KG1 (cell line): ENCODE measurements around the gene ROBO1.

ENCODE experiments used
- DNase-seq: peaks from one replicate; lab custom pipeline; 2025; lab: John Stamatoyannopoulos, UW

Gene ROBO1

DNA sequence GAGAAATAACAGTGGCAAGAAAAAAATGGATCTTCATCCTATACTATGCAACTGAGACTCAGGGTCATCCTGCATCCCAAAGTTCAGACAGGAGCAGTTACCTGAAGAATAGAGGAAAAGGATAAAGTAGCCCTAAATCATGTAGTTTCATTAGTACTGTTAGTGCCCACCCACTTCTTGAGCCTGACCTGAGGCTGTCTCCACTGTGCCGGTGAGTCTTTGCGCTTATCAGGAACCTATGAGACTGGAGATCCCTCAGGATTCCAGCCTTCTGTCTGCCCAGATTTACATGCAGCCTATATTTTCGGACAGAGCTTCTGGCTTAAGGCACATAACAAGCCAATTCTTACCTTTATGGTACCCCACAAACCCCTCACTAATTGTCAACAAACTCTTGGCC is 791.6 kb downstream of the ROBO1 start:
- no peak for DNase-seq

DNA sequence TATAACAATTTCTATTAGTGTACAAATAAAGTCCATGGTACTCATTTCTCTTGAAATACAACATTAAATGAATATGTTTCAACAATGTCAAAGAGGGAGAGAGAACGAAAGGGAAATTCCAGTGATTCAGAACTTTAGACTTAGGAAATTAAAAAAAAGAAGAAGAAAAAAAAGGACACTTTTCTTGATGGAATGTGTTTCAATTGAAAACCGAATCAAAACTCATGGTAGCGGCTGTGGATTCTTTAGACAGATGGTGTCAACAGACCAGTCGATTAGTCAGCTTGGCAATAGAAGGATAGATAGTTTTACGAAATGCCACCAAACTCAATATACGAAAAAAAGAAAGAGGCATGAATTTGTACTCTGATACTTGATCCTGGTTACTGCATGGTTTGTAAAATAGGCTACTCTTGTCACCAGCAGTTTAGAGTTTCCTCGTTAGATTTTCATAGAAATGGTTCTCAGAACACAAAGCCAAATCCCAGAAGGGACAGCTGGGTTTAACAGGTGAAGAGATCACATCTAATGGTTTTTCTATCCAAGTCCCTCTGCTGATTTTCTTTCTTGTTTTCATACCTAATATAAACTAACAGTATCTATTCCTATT is 793.5 kb downstream of the ROBO1 start:
- no peak for DNase-seq

DNA sequence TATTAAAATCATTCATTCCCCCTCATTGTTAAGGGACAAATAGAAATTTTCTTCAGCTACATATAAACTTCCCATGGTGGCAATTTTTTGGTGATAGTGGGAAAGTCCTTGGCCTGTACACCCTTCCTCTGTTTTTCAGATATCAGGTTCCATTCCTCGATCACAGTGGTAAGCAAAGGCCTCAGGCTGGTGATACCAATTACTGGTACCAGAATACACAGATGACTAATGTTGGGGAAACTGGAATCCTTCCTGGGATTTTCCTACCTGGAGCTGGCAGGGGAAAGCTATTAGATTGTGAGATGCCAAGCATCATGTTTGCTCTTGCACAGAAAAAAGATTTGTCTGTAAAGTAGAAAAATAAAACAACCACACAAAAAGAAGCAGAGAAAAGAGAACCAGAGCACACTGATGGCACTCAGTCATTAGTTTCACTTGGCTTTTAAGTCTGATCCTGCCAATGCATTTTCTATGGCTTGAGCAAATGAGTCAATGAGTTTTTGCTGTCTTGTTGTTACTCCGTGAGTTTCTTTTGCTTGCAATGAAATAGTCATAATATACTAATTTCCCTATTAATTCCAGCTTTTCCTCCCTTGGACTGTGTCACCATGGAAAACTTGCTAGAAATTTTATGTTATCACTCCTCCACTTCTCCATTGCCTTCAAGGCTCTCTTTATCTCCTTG is 795.0 kb downstream of the ROBO1 start:
- DNase-seq = no peak

DNA sequence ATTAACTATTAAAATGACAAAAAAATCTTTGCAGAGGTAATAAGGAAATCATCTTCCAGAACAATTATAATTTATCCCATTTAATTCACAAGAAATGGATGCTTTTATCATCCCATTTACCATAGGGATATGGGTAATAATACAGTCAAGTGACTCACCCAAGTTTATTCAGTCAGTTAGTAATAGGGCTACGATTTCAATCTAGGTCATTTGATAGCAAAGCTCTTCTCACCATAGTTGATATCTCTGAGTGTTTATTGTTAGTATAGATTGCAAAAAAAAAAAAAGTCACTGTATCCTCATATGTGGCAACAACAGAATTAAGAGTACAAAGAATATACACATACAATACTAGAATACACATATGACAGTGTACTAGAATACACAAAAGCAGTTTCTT is 797.1 kb downstream of the ROBO1 start:
- DNase-seq = no peak

DNA sequence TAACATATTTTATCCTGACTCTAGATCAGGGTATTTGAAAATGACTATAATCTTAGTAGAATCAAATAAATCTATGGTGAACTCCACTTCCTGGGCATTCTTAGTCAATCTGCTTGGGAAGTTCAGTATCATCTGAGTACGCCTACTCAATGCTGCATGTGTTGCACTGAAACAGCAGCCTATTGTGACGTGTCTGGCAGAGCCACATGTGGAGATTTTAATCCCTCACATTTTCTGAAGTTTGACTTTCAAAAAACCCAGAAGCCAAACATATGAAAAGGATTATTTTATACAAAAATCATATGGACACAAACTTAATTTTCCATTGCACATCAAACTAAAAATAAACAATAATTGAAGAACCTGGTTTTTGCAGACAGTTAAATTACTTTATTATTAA is 798.3 kb downstream of the ROBO1 start:
- no peak for DNase-seq

DNA sequence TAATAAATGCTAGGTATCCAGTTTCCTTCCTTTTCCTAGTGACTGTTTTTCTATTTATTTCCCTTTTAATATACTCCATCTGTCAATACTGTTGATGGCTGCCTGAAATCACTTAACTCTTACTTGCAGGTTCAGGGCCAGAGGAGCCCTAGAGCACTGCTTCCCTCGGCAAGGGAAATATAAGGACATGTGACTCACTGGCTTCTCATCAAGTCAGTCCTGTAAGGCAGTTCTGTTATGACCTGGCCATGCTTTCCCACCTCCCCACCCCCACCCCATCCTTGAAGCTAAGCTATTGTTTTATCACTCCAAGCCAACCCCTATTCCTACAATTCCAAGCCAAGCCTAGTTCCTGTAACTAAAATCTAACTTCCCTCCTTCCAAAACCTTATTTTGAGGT is 800.7 kb downstream of the ROBO1 start:
- no peak for DNase-seq

DNA sequence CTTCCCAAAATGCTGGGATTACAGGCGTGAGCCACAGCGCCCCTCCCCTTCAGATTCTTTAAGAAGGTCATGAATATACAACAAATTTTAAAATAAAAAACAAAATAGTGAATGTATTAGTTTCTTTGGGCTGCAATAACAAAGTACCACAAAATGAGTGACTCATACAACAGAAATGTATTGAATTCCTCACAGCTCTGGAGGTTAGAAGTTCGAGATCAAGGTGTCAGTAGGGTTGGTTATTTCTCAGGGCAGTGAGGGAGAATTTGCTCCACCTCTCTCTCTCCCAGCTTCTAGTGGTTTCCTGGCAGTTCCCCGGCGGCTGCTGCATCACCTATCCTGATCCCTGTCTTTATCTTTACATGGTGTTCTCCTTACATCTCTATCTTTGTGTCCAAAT is 804.0 kb downstream of the ROBO1 start:
- no peak for DNase-seq

DNA sequence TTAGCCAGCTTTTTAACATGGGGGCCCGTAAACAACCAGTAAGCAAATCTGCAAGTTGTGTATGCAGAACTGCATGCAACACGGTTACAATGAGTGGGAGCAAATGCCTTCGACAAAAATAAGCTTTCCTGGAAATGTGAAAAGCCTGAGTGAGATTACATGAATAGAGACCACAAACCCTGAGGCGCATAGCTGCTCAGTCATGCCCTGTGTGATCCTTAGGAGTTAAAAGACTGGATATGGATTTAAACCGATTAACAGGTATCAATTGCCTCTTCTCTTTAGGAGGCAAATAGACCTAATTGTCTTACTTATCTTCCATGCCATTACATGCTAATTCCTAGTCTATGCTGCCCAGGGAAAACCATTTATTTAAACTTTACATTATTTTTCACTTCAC is 810.3 kb downstream of the ROBO1 start:
- no peak for DNase-seq

DNA sequence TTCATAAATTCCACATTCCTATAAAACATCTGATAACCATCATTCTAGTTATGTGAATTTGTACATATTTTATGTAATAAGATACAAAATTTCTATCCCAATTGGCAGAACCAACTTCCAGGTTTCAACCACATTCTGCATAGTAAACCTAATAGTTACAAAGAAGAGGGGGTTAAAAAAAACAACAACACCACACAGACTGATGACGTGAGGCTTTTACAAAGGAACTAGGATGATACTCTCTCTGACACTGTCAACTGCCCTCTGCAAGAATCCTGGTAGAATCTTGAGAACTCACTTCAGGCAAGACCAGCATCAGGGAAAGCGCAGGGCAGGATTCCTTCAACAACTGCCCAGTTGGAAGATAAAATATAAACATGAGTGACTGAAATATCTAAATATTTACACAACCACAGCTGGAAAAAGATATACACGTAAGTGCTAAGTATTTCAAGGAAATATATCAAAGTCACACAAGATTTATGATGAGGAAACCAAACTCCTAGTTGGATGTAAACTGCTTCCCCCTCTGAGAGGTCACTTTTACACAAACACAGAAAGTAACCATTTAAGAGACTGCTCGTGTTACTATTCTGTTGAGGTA is 816.4 kb downstream of the ROBO1 start:
- DNase-seq = no peak

DNA sequence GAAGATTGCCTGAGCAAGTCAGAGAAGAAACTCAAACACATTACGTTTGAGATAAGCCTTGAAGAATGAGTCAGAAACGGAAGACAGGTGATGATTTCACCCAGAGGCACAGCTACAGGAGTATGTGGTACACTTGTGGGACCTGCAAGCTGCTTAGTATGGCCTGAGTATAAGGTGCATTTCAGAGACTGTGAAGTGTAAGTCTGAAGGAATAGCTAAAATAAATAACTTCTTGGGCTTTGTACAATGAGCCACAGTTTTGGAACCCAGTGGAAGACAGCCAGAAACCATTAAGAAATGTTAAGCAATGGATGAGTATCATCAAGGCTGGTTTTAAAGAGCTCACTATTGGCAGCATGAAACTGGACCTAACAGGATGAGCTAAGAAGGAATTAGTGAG is 826.2 kb downstream of the ROBO1 start:
- DNase-seq = no peak

DNA sequence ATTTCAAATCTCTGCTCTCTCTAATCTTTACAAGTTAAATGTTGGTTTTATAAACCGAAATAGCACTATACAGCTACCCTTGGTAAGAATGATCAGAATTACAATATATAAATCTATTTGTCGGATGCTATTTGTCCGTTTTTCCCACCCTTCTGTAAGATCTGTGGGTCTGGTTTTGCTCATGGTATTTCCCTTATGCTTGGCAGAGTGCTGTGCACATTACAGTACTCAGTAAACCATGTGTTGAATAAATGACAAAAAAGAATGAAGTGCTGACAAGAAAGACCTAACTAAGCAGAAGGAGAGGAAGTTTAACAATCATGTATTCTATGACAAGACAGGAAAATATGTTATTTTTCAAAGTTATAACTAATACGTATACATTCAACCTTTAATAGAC is 827.2 kb downstream of the ROBO1 start:
- no peak for DNase-seq

DNA sequence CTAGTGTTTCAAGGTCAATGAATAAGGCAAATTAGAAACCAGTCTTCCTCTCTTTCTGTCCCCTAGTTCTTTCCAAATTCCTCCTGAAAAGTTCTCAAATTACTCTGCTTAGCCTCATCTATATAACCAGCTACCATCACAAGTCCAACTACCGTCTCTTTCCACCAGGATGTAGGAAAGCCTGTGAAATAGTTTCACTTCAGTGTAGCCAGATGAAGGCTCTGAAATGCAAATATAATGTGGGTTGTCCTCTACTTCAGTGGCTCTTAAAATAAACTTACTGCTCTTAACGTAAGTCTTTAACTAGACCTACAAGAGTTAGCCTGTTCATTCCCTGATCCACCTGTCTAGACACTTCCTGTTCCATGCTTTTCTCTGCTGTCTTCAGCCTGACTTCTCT is 827.7 kb downstream of the ROBO1 start:
- no peak for DNase-seq

DNA sequence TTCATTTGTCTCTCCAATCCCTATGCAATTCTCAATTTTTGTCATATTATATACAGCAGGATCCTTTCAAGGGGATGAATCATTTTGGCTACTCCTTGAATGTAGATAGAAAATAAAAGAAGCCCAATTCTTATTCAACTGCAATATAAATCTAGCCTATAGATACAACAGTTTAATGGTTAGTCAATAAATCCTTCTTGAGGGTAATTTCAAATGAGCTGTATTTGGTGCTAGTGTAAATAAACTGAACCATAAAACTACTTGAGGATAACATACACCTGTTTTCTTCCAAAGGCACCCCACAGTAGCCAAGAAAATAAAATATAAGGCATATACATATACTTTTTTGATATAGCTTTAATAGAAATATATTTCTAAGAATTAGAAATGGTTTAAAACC is 830.3 kb downstream of the ROBO1 start:
- no peak for DNase-seq

DNA sequence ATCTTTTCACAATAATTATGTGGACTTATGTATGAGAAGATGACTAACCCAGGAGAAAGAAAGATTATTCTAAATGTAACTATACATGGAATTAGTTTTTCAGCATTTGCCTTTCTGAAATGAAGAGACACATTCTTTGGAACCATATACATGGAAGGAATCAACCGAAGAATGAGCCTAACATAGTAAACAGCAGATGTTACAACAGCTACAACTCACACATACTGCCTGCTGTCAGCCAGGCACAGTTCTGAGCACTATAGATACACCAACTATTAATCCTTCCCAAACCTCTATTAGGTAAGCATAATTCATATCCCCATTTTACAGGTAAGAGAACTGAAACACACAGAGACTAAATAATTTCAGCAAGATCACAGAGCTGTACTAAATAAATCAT is 840.0 kb downstream of the ROBO1 start:
- DNase-seq = no peak

DNA sequence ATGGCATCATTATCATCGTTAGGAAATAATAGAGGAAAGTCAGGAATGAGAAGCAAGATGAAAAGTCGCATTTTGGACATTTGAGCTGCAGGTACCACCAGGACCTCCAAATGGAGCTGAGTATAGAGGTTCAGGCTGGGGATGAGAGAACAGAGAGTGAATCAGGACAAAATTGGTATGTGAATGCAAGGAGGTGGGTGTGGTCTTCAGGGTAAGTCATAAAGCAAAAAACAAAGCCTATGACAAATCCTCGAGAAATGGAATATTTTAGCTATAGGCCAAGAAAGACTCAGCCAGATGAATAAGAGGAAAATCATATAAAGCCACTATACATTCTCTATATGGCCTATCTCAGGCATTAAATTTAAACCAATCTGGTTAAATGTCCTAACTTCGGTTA is 841.3 kb downstream of the ROBO1 start:
- no peak for DNase-seq

DNA sequence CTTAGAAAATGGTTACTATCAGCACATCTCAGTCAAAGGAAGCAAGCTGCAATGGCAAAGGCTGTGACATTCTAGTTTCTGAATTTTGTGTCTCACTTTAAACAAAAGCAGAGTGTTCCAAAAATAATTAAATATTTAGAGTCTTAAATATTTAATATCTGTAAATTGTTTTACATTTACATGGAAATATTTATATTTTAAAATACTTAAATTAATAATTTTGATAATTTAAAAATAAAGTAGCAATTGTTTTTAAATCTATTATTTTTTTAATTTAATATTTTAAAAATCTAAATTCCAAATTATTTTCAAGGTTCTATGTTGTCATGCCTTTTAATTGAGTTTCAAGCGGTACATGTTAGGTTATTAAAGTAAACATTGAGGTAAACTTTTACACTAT is 843.1 kb downstream of the ROBO1 start:
- DNase-seq = no peak

DNA sequence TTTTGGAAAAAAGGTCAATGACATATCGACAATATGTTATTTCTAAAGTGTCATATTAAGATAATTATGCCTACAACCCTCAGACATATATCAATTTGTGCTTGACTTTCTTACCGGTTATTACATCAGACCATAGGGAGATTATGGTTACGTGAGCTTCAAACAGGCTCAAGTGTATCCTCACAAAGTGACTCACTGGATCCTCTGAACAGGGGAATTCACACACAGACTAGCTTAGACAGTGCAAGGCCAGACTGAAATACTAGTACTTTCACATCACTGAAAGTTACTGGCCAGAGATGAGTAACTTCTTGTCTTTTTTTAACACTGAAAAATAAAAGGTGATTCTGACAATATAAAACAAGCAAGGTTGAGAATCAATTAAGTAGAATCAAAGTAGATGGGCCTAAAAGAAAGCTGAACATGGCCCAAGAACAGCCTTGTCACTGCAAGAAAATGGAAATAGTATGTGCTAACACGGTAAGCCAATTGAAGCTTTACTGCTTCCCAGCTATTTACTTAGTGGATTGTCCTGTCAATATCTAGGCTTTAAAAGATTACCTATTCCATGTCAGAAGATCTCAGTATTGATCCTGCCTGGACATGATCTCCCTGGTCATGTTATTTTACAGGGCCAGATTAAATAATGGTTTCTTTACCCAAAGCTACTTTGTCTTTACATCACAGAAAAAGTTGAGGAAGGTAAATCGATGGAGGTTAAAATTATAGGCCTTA is 848.6 kb downstream of the ROBO1 start:
- no peak for DNase-seq

DNA sequence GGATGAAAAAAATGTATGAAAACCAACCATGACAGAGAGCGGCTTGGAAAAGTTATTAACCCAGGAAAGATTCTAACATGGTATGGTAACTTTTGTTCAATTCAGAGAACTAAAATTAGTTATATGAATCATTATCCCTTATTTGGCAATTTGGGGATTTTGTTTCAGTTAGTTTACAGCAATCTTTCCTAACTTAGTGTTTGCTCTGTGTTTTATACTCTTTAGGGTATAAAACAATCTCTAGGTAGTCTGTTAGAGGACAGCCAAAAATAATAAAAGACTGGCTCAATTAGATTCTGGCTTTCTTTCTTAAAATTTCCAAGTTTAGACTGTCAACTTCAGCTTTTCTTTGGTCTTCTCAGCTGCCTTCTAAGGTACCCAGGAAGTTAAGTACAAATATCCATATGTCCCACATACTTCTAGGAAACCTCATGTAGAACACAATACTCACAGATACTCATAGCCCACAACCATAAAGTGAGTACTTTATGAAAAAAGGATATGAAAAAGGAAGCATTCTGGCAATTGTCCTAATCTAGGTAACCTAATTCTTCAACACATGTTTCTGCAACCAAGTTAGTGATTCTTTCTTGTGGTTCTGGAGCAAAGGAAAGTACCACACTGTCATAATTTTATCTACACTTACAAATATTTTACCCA is 849.3 kb downstream of the ROBO1 start:
- no peak for DNase-seq

DNA sequence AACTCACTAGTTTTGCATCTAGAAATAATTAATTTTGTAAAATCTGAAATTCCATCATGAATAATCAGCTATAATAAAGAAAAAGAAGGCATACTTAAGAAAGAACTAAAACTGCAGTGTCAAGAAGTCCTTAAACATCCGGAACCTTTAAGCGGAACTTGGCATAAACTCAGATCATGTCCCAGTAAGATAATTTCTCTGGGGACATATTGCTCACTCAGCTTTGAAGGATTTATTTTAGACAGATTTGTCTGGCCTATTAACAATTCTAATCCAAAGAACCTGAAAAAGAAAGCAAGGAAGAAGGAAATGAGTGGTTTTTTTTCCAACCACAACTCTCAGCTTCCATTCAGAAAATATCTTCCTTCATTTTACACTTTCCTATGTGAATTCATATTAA is 850.3 kb downstream of the ROBO1 start:
- DNase-seq = no peak

DNA sequence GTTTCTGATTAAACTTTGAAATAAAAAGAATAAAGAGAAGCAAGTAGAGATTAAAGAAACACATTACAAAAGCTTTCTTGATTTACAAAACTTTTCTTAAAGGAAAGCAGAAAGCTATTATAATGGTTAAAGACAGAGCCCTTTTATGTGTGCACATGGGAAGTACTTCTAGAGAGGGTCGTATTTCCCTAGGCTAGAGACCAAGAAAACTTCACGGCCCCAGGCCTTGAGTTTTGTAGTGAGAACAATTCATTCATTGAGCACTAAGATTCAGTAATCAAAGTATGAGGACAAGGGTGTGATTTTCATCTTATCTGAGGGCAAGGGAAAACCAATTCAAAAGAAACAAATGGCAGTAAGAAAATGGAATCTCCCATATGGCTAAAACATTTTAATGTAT is 854.1 kb downstream of the ROBO1 start:
- DNase-seq = no peak

DNA sequence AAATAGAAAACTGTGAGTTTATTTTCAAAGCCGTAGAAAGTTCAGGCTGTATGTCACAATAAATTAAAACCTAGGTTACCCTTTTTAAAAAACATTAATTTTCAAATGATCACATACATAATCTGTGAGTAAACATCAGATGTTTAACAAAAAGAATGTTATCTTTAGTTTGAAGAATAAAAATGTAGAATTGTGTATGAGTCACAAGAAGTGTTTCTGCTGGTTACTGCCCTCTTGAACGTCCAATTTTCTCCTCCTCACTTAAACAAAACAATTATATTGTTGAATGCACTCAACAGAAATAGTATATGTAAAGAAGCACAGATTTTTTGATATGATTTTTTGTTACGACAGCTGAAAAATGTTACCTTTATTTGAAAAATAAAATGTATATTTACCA is 855.1 kb downstream of the ROBO1 start:
- no peak for DNase-seq

DNA sequence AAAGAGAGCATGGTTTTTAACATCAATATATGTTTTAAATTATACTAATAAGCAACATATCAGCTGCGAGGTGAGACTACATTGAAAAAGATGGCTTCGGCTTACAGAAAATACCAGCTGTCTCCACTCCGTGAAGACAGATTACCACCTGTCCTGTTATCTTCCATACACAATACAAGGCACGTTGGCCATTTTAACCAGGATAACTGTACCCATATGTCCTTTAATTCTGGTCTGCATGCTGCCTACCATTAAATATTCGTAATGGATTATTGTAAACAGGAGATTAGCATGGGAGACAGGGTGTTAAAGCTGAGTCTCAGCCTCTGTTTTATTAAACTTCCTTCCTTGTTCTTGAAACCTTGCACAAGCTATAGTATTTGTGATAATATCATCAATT is 855.5 kb downstream of the ROBO1 start:
- no peak for DNase-seq

DNA sequence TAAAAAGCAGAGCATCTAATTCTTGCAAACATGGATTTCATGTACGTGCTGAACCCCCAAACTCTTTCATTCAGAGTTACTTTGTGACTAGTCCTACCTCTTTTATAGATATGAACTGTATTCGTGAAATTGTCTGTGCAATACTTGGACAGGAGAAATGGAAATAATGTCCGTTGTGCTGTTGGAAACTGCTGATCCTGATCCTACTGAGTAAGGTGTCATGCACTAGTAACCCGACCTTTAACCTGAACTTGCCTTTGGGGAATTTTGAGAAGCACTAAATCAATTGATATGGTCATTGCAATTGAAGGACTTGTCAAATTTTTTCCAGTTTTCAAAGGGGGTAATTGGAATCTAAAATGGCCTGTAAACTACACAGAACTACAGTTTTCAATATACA is 856.4 kb downstream of the ROBO1 start:
- DNase-seq = no peak
